GM12865 (cell line): ENCODE measurements around the gene REXO4.

Experiments used
- DNase-seq: peaks from one replicate; pipeline ENCODE4 v3.0.0; 2010; ENCODE audit warnings: low read depth
- H3K4me3 ChIP-seq: 2 replicates; pipeline ENCODE4 v1.5.1; 2011; ENCODE audit warnings: mild to moderate bottlenecking, low read depth, low read length, control low read depth
- CTCF ChIP-seq: IDR thresholded peaks from 2 replicates; pipeline ENCODE4 v1.5.1; 2011; ENCODE audit warnings: low read length, control low read depth, low read depth, inconsistent platforms; ENCODE audit not compliant: insufficient read depth; ENCODE audit errors: missing control alignments

REXO4 gene

GRCh38 chr9:133420392-133420827 is 2.6 kb upstream of the REXO4 start:
- peak; percentile 94 for DNase-seq
- H3K4me3 ChIP-seq = no peak overlapping the region
- TF ChIP-seq CTCF = no peak

- DNase-seq = no peak
Measured at GRCh38 chr9:133419005-133419404, 1.2 kb upstream of the REXO4 start.

DNA sequence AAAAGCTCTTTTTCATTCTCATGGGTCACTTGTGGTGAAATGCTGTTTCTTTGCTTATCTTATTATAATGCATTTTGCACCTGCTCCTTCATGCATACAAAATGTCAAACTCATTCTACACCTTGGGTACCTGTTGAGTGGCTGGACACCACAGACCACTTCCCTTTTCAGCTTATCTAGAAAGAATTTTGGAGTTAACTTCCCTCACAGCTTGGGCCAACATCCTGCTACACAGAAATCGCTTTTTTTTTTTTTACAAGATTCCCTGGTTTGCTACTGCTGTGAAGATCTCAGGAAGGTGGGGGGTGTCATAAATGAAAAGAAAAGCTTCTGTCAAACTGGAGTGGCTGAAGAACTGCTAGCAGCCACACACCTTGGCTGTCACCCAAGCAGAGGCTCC is 2.6 kb downstream of the REXO4 start:
- no peak for TF ChIP-seq CTCF
- H3K4me3 ChIP-seq = no peak overlapping the region
- DNase-seq = no peak

More at GRCh38 chr9:133419005-133419404, 1.2 kb upstream of the REXO4 start:
- no peak for TF ChIP-seq CTCF
- H3K4me3 ChIP-seq = peak overlapping the region; percentile 89; the same call in 1 of the 2 replicates

DNA sequence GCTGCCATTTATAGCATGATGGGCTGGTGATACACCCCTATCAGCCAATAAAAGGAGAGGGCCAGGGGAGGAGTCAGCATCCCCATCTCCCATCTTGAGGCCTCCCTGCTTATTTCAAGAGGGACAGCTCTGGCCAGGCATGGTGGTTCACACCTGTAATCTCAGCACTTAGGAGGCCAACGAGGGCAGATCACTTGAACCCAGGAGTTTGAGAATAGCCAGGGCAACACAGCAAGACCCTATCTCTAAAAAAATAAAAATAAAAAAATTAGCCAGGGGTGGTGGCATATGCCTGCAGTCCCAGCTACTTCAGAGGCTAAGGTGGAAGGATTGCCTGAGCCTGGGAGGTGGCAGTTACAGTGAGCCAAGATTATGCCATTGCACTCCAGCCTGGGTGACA is 9.8 kb downstream of the REXO4 start:
- H3K4me3 ChIP-seq = no peak overlapping the region
- no peak for TF ChIP-seq CTCF

DNA sequence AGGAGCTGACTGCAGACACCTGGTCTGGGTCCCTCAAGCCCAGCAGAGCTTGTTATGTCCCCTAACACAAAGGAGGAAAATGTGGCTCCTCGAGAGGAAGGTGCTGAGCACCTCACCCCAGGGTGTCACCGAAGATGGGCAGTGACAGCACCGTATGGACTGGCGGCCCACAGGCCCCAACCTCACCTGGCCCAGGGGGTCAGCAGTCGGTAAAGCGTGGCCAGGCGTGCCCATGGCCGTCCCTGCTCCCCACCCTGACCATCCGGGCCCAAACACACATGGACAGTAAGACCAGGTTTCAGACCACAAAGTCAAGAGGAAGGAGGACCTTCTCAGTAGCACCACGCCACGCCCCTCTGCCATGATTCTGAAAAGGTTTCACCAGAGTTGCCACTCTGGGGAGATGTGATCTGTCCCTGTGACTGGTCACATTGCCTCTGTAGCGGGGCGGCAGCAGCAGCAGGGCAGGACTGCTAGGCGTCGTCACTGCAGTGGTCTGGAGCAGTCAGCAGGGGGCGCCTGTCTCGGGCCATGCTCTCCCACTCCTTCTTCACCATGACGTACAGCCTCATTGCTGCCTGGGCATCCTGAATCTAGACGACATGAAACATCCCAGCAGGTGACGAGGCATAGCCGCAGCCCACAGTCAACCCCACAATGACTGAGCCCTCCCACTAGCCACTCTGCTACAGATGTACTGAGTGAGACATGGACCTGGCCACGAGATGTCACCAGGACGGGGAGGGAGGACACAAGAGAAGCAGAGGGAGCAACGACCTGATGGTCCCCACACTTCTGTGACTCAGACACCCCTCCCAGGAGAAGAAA is 11.1 kb downstream of the REXO4 start:
- peak; percentile 87 for DNase-seq

More for the DNA sequence above, 9.8 kb downstream of the REXO4 start:
- no peak for DNase-seq

GRCh38 chr9:133405508-133406438 is 12.0 kb downstream of the REXO4 start:
- no peak for TF ChIP-seq CTCF
- DNase-seq = no peak
- H3K4me3 ChIP-seq = no peak overlapping the region

More for the DNA sequence above, 11.1 kb downstream of the REXO4 start:
- H3K4me3 ChIP-seq = no peak overlapping the region
- peak; percentile 97 for TF ChIP-seq CTCF
